Endothelial cell of hepatic sinusoid (primary cell): ENCODE data around the gene SGMS1.
"Not testable (repeated sequence)": the region's sequence is repeated elsewhere in the genome, so short reads cannot be mapped to it uniquely, and the experiment has no call there.

Experiments used
- in situ Hi-C: cut with HindIII; loops from 2 replicates; pipeline ENCODE4 v1.10.0; 2017; ENCODE audit warnings: low sequenced_read_pairs

Gene SGMS1

DNA sequence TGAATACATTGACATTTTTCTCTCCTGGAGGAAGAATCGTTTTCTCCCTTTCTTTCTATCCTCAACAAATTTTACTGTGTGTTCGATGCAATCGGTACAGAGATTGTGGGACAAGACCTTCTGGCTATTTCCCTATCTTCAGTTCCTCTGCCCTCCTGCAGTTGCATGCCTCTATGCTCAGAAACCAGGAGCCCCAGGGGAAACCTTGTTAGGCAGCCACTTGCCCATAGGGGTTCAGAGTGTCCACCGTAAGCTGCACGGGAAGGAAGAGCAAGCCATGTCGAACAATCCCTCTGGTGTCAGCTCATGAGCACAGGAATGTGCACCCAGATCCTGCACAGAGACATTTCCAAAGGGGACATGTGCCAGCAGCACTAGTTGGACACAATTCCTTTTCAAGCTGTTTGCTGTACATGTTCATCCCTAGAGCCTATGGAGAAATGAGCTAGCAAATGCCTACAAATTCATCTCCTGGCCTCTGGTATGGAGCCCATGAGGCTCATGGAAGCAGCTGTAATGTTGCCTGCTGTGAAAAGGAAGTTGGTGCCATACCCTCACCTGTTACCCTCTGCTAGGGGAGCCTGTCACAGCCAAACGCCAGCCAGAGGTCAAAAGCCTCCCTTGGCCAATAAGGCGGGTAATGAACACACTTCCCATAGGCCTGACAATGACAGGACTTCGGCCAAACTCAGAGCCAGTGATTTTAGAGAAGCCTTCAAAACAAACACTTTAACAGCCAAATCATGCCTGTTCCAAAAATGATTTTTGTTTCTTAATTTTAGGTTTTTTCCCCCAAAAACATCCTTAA lies 336.6 kb downstream of the SGMS1 start:
- in situ Hi-C loops: no loop called here

DNA sequence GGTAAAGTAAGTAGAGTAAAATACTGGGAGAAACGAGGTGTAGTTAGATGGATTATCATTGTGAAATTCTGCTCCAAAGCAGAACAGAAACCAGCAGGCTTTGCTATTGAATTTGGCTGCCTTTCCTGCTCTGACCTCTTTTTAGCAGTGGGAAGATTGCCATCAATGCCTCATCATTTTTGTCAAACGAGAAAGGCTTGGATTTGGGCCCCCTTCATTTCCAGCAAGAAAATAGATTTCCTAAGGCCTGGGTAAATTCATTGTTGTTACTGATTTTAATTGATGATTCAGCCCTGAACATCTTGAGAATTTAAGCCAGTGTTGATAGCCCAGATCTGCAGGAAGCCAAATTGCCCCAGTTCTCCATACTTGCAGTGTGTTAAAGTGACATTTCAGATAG lies 337.2 kb downstream of the SGMS1 start:
- in situ Hi-C loops: no loop called here

DNA sequence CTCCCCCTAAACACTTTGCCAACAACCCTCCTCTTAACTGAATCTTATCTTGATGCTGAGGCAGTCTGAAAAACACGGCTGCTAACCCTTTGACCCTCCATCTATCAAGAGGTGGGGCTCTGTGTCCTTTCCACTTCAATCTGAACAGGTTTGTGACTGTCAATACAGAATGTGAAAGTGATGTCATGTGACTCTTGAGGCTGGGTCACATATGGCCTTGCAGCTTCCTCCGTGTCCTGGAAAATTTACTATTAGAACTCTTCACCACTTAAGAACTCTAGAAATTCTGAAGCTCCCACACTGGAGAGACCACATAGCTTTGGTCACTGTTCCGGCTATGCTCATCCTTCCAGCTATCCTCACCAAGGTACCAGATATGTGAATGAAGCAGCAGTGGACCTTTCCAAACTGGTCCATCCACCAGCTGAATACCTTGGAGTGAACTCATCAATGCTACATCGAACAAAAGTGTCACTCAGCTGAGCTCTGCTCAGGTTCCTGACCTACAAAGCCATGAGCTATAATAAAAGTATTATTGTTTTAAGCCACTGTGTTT lies 341.7 kb downstream of the SGMS1 start:
- in situ Hi-C loops: no loop called here

GRCh38 chr10:50281210-50281966 lies 342.4 kb downstream of the SGMS1 start:
- in situ Hi-C loops: no loop called here

- in situ Hi-C loops: no loop called here
These were observed 343.5 kb downstream of the SGMS1 start for GRCh38 chr10:50280049-50280841.

- in situ Hi-C loops: no loop called here
These were observed 344.3 kb downstream of the SGMS1 start for GRCh38 chr10:50279489-50279888.

DNA sequence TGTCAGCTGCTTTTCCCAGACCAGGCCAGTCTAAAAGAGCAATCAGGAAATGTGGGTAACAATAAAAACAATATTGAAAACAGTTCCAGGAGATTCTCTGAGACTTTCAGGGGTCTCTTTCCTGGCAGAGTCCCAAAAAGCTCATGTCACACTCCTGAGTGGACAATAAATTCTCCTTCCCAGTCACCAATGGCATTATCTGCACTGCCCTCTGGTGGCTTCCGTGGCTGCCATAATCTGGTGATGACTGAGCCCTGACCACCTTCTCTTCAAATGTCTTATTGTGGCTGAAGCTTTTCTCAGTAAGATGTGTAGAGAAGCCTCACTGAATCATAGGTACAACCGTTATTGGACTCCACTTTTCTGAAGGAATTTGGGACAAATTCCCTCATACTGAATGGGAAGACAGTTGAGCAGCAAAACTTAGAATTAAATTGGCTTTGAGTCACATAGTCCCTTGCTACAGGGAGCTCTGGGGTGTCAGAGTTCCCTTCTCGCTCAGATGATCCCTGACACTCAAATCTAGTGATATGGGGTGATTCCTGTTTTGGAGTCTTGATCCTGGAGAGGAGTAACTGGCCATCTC lies 348.0 kb downstream of the SGMS1 start:
- in situ Hi-C loops: no loop called here

- in situ Hi-C loops: no loop called here
These were observed 351.2 kb downstream of the SGMS1 start for GRCh38 chr10:50272531-50272930.

DNA sequence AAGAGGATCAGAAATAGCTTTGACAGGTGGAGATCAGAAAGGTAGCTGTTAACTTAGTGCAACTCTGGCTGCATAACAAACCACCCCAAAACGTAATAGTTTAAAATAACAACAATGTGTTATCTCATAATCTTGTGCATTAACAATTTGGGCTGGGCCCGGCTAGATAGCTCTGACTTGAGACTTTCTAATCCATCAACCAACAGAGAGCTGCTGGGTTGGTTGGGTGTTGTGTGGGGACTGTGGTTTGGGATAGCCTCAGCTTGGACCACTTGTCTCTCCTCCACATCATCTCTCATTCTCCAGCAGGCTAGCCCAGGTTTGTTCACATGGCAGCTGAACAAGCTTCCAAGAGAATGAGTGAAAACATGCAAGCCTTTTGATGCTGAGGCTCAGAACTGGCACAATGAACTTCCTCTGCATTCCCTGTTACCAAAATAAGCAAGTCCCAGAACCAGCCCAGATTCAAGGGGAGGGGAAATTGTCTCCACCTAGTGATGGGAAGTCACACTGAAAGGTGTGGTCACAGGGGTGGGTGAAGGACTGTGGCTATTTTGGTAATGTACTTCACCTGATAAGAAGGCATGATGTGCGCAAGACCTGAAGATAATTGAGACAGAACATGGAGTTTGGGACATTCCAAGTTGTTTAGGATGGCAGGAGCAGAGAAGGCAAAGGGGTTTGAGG lies 352.0 kb downstream of the SGMS1 start:
- in situ Hi-C loops: no loop called here

DNA sequence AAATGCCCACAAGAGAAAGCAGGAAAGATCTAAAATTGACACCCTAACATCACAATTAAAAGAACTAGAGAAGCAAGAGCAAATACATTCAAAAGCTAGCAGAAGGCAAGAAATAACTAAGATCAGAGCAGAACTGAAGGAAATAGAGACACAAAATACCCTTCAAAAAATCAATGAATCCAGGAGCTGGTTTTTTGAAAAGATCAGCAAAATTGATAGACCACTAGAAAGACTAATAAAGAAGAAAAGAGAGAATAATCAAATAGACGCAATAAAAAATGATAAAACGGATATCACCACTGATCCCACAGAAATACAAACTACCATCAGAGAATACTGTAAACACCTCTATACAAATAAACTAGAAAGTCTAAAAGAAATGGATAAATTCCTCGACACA lies 355.9 kb downstream of the SGMS1 start:
- in situ Hi-C loops: not testable (repeated sequence)

- in situ Hi-C loops: not testable (repeated sequence)
These were observed 361.1 kb downstream of the SGMS1 start for GRCh38 chr10:50262625-50263024.

GRCh38 chr10:50260791-50261281 lies 362.9 kb downstream of the SGMS1 start:
- in situ Hi-C loops: no loop called here
